BE2C (cell line): Measurements from ENCODE around the gene BMP8A.
"Not testable (repeated sequence)": the region's sequence is repeated elsewhere in the genome, so short reads cannot be mapped to it uniquely, and the experiment has no call there.

ENCODE experiments used
- DNase-seq: peaks from one replicate; pipeline ENCODE4 v3.0.0-alpha.2; 2020
- H3K27me3 ChIP-seq: fragments of 250-450 bp; sonication (Bioruptor Pico); 2 replicates; pipeline ENCODE4 v1.5.1; 2020; ENCODE audit warnings: mild to moderate bottlenecking
- H3K36me3 ChIP-seq: fragments of 250-450 bp; sonication (Bioruptor Pico); 2 replicates; pipeline ENCODE4 v1.5.1; 2020; ENCODE audit warnings: mild to moderate bottlenecking
- H3K4me1 ChIP-seq: fragments of 250-450 bp; sonication (Bioruptor Pico); 2 replicates; pipeline ENCODE4 v1.5.1; 2020
- H3K4me3 ChIP-seq: 2 replicates; pipeline ENCODE4 v1.5.1; 2011; ENCODE audit warnings: low read depth, low read length
- H3K9me3 ChIP-seq: fragments of 250-450 bp; sonication (Bioruptor Pico); 2 replicates; pipeline ENCODE4 v1.5.1; 2020
- TF ChIP-seq, protein P1 (sequence below): IDR thresholded peaks from 2 replicates; pipeline ENCODE4 v1.5.1; 2012; ENCODE audit warnings: mild to moderate bottlenecking, low read depth, low read length

Gene BMP8A

DNA sequence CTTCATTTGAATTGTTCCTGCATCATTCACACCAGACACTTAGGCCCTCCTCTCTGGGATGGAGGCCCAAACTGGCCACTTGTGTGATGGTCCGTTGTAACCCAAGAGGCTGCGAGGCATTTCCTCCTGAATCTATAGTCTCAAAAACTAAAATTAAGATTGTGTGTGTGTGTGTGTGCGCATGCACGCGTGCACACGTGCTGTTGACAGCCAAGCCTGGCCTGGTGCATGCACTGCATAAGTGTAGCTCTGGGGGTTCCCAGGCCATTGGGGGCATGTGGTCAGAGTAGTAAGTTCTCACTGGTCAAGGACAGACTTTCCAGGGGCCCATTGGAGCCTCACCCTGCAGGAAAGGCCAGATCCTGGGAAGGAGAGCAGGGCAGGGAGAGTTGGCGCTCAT, 26.5 kb downstream of the BMP8A start:
- DNase-seq, H3K4me1 ChIP-seq, H3K27me3 ChIP-seq, H3K9me3 ChIP-seq, H3K36me3 ChIP-seq, H3K4me3 ChIP-seq: not testable (repeated sequence)

DNA sequence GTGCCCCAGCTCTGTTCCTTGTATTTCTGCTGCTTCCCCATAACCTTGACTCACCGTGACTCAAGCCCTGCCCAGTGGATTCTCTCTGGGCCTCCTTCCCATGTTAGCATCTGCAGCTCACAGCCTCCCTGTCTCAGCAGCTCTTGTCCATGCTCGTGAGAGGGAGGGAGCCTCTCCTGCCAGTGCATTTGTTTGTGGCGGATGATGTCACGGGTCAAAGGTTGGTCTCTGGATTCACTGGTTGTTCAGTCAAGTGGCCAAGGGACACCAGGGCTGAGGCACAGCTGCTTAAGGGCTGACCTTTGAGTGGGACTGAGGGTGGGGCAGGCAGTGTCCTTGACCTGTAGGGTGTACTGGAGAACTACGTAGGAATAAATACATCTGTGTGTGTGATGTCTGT, 27.9 kb downstream of the BMP8A start:
- DNase-seq, H3K27me3 ChIP-seq, H3K4me3 ChIP-seq, H3K4me1 ChIP-seq, H3K36me3 ChIP-seq, H3K9me3 ChIP-seq: not testable (repeated sequence)

DNA sequence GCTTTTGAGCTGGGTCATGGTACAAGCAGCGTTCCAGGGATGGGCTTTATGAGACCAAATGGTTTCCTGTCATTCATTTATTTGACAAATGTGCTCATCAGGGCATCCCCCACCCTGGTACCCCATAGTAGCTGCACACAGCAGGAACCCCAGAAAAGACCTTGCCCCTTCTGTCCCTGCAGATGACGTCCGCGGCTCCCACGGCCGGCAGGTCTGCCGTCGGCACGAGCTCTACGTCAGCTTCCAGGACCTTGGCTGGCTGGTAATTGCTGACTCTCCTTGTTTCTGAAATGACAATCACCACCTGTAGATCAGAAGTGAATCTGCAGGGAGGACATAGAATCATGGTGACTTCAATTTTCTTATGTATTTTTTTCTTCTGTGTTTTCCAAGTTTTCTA, 30.8 kb downstream of the BMP8A start:
- H3K9me3 ChIP-seq = not testable (repeated sequence)

DNA sequence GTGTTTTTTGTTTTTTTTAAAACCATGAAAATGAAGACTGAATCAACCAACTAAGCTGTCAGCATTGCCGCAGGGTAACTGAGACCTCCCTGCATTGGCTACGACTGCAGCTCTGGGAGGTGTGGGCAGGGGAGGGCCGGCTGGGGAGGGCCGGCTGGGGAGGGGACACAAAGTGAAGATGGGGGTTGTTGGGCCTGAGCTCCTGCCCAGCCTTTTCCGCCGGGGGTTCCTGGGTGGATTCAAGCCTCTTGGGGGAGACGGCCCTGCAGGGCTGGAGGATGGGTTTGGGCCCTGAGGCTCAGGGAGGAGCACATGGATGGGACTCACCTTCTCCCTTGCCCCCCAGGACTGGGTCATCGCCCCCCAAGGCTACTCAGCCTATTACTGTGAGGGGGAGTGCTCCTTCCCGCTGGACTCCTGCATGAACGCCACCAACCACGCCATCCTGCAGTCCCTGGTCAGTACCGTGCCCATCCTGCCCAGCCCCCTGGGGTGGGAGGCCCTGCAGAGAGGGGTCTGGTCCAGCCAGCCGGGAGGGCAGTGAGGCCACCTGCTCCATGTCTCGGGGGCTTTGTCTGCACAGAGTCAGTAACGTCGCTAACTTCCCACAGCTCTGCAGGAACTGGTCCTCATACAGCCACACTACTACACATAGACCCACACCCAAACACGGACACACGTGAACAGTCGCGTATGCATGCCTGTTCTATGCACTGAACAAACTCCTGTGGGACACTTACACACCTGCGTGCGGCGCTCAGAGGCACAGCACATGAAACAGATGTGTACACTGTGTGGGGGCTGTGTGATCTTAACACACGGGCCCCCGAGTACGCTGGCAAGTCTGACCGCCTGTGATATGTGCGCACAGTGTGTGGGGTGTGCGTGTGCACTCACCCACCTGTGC, 31.5 kb downstream of the BMP8A start:
- DNase-seq = no peak
- Histone ChIP-seq H3K9me3 (no peaks in the 10 kb centered on the region), H3K4me3 (no peak overlapping the region), H3K36me3 (no peaks in the 10 kb centered on the region), H3K27me3 (no peaks in the 10 kb centered on the region), H3K4me1 (no peaks in the 10 kb centered on the region)
- TF ChIP-seq, protein P1, sequence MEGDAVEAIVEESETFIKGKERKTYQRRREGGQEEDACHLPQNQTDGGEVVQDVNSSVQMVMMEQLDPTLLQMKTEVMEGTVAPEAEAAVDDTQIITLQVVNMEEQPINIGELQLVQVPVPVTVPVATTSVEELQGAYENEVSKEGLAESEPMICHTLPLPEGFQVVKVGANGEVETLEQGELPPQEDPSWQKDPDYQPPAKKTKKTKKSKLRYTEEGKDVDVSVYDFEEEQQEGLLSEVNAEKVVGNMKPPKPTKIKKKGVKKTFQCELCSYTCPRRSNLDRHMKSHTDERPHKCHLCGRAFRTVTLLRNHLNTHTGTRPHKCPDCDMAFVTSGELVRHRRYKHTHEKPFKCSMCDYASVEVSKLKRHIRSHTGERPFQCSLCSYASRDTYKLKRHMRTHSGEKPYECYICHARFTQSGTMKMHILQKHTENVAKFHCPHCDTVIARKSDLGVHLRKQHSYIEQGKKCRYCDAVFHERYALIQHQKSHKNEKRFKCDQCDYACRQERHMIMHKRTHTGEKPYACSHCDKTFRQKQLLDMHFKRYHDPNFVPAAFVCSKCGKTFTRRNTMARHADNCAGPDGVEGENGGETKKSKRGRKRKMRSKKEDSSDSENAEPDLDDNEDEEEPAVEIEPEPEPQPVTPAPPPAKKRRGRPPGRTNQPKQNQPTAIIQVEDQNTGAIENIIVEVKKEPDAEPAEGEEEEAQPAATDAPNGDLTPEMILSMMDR = no peak

More for the DNA sequence above, 30.8 kb downstream of the BMP8A start:
- not testable (repeated sequence) for H3K4me1 ChIP-seq, DNase-seq, H3K4me3 ChIP-seq, H3K36me3 ChIP-seq, H3K27me3 ChIP-seq

DNA sequence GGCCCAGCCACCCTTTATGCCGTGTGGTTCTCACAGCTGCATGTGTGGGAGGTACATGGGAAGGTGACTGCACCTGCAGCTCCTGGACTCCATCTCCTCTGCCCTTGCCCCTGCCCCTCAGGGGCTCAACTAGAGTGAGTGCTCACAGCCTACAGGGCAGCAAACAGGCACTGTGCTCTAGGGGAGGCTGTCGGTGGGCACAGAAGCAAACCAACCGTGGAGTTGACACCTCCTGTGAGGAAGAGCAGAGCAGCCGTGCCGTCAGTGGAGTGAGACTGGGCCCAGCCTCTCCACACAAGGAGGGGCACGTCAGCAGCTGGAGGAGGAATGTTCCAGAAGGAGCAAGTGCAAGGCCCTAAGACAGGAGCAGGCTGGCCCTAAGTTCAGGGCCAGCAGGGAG, 32.7 kb downstream of the BMP8A start:
- H3K9me3 ChIP-seq = no peaks in the 10 kb centered on the region
- TF ChIP-seq, protein P1 = no peak
- DNase-seq = no peak
- H3K27me3 ChIP-seq = no peaks in the 10 kb centered on the region
- H3K4me3 ChIP-seq = no peak overlapping the region
- no peaks in the 10 kb centered on the region for H3K36me3 ChIP-seq
- H3K4me1 ChIP-seq = no peaks in the 10 kb centered on the region

DNA sequence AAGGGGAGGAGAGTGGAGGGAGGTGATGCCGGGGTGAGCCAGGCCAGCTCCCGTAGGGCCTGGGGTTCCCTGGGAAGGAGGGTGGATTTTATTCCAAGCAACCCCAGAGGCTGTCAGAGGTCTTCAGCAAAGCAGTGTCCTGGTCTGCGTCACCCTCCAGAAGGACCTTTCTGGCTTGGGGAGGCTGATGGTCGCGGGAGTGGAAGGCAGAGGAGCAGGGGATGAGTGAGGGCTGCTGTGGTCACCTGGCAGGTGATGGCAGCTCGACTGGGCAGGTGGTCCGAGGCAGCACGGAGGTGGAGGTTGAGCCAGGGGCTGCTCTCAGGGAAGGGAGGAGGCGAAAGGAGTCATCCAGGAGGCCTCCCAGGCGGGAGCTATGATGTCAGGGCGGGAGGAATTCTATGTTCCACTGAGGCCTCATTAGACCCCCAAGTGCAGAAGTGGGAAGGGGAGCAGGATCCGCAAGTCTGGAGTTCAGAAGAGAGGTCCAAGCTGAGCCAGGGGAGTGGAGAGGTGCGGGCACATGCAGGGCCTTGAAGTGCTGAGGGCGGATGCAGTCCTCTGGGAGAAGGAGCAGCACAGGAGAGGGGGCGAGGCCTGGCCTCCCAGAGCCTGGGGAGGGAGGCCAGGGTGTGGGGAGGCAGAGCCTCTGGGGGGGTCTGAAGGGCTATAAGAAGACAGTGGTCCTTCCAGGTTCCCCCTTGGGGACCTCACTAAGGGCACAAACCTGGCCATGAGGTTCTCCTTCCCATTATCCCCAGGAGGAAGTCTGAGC, 33.3 kb downstream of the BMP8A start:
- H3K4me1 ChIP-seq = no peaks in the 10 kb centered on the region
- no peak for DNase-seq
- no peak overlapping the region for H3K4me3 ChIP-seq
- H3K27me3 ChIP-seq = no peaks in the 10 kb centered on the region
- no peaks in the 10 kb centered on the region for H3K9me3 ChIP-seq
- TF ChIP-seq, protein P1 = no peak
- H3K36me3 ChIP-seq = no peaks in the 10 kb centered on the region

DNA sequence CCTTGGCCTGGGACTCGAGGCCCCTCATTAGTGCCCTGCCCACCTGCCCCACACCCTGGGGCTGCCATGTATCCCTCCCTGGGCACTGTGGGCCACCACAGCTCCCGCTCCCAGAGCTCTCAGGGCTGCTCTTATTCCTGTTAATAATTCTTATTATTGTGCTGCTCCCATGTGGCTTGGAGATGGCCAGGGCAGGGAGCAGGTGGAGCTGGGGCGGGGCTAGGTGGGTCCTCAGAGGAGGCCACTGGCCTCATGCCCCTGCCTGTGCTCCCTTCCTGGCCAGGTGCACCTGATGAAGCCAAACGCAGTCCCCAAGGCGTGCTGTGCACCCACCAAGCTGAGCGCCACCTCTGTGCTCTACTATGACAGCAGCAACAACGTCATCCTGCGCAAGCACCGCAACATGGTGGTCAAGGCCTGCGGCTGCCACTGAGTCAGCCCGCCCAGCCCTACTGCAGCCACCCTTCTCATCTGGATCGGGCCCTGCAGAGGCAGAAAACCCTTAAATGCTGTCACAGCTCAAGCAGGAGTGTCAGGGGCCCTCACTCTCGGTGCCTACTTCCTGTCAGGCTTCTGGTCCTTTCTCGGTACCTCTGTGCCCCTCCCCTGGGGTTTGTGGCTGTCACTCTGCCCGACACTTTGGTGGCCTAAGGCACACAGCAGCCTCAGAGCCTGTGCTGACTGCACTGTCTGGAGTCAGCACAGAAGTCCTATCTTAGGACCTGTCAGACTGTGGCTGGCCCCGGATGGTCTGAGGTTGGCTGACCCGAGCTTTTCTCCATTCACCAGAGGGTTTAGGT, 34.1 kb downstream of the BMP8A start:
- DNase-seq = peak; percentile 15
- Histone ChIP-seq H3K4me3 (no peak overlapping the region), H3K27me3 (no peaks in the 10 kb centered on the region), H3K4me1 (no peaks in the 10 kb centered on the region), H3K36me3 (no peaks in the 10 kb centered on the region), H3K9me3 (no peaks in the 10 kb centered on the region)
- TF ChIP-seq, protein P1 = no peak
